NCI-H2196 treated with DMSO at 0.1 percent for 48 hours (cell line): ENCODE data around the gene CAMTA1.
"Not testable (repeated sequence)": the region's sequence is repeated elsewhere in the genome, so short reads cannot be mapped to it uniquely, and the experiment has no call there.

Source experiments
- DNase-seq: peaks from one replicate; lab custom pipeline; 2025; ENCODE audit not compliant: unreplicated experiment; lab: John Stamatoyannopoulos, UW

Gene CAMTA1, protein sequence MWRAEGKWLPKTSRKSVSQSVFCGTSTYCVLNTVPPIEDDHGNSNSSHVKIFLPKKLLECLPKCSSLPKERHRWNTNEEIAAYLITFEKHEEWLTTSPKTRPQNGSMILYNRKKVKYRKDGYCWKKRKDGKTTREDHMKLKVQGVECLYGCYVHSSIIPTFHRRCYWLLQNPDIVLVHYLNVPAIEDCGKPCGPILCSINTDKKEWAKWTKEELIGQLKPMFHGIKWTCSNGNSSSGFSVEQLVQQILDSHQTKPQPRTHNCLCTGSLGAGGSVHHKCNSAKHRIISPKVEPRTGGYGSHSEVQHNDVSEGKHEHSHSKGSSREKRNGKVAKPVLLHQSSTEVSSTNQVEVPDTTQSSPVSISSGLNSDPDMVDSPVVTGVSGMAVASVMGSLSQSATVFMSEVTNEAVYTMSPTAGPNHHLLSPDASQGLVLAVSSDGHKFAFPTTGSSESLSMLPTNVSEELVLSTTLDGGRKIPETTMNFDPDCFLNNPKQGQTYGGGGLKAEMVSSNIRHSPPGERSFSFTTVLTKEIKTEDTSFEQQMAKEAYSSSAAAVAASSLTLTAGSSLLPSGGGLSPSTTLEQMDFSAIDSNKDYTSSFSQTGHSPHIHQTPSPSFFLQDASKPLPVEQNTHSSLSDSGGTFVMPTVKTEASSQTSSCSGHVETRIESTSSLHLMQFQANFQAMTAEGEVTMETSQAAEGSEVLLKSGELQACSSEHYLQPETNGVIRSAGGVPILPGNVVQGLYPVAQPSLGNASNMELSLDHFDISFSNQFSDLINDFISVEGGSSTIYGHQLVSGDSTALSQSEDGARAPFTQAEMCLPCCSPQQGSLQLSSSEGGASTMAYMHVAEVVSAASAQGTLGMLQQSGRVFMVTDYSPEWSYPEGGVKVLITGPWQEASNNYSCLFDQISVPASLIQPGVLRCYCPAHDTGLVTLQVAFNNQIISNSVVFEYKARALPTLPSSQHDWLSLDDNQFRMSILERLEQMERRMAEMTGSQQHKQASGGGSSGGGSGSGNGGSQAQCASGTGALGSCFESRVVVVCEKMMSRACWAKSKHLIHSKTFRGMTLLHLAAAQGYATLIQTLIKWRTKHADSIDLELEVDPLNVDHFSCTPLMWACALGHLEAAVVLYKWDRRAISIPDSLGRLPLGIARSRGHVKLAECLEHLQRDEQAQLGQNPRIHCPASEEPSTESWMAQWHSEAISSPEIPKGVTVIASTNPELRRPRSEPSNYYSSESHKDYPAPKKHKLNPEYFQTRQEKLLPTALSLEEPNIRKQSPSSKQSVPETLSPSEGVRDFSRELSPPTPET (N-terminal part only)

DNA sequence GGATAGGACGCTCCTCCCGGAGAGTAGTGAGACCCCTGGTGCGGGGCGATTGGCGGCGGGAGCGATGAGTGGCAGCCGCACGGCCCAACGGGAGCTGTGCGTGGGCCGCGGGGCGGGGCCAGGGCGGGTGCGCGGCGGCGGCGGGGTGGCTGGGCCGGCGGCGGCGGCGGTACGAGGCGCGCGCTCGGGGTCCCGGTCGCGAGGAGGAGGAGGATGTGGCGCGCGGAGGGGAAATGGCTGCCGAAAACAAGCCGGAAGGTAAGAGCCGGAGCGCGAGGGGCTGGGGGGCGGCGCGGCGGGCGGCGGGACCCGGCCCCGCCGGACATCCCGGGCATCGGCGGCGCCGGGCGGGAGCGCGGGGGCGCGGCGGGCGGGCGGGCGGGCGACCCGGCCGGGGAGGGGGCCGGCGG lies at the start of gene CAMTA1:
TSS of gene CAMTA1 (plus strand) at position 137 of the 410 bp plus-strand sequence. CDS start at position 214, 77 bp downstream.
- DNase-seq: no peak

DNA sequence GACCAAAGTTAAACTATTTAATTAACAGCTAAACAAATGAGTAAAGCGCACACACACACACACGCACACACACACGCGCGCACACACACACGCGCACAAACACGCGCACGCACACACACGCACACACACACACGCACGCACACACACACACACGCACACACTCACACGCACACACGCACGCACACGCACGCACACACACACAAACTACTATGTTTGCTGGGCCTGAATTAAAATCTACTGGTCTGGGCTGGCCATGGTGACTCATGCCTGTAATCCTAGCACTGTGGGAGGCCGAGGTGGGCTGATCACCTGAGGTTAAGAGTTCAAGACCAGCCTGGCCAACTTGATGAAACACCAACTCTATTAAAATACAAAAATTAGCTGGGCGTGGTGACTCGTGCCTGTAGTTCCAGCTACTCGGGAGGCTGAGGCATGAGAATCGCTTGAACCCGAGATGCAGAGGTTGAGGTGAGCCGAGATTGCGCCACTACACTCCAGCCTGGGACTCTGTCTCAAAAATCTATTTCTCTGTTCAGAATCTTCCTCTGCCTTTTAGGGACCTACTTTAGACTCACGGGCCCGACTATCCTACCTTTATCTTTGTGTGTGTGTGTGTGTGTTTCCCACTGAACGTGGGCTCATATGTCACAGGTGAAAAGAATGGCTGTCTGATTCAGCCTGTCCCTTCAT lies 46.1 kb upstream of the CAMTA1 start:
- DNase-seq: no peak

DNA sequence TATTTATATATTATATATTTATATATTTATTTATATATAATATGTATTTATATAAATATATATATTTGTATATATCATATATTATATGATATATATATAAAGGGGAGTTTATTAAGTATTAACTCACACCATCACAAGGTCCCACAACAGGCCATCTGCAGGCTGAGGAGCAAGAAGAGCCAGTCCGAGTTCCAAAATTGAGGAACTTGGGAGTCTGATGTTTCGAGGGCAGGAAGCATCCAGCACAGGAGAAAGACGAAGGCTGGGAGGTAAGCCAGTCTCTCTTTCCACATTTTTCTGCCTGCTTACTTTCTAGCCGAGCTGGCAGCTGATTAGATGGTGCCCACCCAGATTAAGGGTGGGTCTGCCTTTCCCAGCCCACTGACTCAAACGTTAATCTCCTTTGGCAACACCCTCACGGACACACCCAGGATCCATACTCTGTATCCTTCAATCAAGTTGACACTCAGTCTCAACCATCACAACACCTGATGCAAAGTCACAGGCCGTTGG lies 42.5 kb upstream of the CAMTA1 start:
- DNase-seq: not testable (repeated sequence)

DNA sequence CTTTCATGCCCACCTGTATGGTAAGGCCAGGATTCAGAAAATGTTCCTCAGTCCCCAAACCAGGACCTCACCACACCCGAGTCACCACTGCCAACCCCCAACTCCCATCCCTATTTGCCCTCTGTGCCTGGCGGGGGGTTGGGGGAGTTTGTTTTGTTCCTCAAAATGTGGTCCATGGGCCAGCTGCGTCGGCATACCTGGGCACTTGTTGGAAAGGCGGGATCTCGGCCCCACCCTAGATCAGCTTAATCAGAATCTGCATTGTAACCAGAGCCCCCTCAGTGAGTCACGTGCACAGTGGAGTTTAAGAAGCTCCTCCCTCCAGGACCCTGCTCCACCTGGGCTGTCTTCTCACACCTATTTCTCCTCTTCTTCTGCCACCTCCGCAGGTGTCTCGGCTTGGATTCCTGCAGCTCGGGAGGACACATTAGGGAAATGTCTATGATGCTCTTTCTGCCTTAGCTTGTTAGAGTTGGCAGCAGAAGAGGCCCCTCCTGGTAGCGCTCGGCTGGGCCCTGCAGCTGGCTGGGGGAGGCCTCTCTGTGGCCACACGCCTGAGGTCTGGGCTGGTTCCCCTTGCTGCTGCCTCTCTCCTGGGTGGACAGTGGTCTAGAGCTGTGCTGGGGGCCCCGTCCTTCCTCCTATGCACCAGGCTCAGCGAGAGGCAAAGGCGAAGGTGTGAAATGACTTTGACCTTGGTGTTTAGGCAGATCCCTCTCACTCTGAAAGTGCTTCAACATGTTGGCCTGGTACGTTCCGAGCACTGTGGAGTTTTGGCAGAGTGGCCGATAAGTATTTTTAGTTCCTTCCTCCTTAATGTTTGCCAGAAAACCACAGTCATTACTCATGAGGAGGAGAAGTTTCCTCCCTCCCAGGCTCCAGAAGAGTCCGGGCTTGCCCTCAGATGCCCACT lies 41.8 kb upstream of the CAMTA1 start:
- DNase-seq: no peak

DNA sequence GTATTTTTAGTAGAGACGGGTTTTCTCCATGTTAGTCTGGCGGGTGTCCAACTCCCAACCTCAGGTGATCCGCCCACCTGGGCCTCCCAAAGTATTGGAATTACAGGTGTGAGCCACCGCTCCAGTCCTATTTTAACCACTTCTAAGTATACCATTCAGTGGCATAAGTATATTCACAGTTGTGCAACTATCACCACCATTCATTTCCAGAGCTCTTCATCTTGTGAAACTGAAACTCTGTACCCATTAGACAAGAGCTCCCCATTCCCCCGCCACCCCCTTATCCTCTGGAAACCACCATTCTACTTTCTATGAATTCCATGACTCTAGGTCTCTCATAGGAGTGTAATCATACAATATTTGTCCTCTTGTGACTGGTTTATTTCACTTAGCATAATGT lies 40.2 kb upstream of the CAMTA1 start:
- no peak for DNase-seq

DNA sequence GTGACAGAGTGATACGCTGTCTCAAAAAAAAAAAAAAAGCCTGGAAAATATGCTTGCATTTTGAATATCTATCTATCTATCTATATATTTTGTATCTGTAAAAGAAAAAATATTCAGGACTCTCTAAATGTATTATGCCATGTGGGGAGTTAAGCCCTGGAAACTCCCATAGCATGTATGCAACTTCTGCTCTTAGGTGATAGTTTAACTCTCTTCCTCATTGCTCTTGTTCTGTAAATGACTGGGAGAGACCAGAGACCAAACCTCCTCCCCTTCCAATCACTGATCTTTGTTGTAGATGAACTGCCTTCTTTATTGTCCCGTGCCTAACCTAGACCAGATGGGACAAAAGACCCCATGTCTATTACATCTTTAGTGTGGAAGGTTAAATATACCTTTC lies 37.6 kb upstream of the CAMTA1 start:
- no peak for DNase-seq

DNA sequence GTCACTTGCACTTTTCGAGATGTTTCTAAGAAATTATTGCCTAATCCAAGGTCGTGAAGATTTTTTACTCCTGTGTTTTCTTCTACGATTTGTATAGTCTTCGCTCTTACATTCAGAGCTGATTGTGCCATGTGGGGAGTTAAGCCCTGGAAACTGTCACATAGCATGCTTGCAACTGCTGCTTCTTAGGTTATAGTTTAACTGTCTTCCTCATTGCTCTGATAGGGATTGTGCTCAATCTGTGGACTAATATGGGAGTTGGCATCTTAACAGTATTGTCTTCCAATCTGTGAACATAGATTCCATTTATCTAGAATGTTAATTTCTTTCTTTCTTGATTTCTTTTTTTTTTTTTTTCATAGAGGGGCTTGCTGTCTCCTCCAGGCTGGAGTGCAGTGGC lies 34.8 kb upstream of the CAMTA1 start:
- DNase-seq: no peak

DNA sequence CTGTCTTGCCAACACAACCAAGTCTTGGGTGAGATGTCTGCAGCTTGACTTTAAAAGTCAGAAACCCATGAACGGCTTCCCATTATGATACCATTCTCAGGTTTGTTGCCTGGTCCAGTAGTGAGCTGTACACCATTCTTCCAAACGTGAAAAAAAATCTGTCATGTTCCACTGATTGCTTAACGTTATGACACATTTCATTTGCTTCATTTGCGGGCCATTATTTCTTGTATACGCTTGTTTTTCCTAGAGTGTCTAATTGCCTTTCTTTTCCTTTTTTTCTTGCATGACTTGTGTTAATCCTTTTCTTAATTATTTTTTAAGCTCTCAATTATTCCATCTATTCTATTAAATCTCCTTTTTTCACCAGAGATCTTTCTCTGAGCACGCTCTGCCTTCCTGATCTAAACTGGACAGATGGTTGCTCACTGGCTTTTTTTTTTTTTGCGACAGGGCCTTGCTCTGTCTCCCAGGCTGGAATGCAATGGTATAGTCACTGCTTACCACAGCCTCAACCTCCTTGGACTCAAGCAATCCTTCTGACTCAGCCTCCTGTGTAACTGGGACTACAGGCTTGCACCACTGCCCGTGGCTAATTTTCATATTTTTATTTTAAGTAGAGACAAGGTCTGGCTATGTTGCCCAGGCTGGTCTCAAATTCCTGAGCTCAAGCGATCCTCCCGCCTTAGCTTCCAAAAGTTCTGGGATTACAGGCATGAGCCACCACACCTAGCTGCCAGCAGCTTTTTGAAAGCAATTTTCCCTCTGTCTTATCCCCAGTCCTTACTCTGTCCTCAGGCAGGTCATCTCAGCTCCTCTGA lies 31.7 kb upstream of the CAMTA1 start:
- no peak for DNase-seq

DNA sequence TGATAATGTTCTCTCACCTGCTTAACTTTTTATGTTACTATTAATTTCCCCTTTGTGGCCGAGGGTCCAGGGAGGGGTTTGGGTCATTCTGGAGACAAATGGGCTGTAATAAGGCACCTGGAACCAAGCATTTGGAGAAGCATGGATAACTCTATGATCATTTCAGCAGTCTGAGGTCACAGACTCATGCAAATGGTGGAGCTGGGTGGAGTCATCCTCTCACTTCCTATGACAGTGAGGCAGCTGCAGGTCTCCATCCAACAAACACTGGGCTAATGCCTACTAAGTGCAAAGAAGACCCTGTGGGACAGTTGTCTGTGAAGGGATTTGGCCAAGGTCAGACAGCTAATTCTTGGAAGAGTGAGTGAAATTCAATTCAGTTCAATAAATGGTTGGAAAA lies 28.8 kb upstream of the CAMTA1 start:
- DNase-seq: no peak

DNA sequence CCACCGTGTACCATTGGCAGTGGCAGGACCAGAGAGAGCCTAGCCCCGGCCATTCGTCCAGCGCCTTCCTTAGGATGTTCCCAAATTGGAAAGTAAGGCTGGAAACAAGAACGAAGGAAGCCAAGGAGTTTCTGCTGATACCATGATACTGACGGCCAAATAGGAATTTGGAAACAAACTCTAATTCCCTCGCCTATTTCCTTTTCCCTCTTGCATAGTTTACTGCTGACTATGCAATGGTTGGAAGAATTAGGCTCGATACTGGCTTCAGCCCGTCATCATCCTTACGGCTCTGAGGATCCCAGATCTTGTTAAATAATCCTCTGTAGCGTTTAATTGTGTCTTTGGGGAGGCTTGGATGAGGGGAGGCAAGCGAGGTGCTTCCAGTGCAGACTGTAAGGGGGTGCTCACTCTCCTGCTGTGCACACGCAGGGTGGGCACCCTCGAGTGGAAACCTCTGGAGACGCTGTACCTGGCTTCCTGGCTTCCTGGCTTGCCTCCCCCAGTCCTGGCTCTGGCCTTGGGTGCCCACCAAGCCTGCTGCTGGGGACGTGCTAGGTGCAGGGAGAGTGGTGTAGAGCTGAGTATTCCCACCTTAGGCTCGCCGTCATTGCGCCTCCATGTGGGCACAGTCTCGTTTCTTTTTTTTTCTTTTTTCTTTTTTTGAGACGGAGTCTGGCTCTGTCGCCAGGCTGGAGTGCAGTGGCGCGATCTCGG lies 27.4 kb upstream of the CAMTA1 start:
- DNase-seq: no peak

DNA sequence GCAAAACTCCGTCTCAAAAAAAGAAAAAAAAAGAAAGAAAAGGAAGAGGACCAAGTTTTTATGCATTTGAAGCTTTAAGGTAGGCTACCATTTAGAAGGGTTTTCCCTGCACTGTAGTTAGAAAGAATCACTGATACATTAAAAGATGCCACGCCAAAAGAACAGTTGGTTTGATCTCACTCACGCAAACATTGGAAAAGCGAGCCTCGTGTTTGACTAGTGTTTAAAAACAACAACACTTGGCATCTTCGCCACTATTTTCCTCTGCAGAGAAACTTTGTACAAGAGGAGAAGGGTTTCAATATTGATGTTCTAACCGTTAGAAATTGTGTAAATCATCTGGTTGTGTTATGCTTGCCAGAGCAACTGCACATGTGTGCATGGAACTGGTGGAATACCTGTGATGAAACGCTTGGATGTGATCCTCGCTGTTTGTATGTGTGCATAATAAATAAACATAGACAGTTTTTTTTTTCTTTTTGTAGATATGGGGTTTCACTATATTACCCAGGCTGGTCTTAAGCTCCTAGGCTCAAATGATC lies 24.0 kb upstream of the CAMTA1 start:
- DNase-seq: no peak

DNA sequence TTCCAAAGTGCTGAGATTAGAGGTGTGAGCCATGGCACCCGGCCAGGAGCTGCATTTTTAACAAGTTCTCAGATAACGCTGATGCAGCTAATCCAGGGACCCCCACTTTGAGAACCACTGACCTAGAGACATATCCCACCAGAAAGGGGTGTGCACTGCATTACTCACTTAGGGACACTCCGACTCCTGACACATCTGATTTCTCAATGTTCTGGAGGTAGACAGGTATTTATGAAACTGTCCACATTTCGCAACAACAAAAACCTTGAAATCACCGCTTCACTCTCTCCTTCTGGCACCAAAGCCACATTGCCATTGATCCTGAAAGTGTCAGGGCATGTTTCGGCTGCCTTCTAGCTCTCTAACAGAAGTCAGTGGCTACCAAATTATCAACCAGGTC lies 23.2 kb upstream of the CAMTA1 start:
- no peak for DNase-seq

DNA sequence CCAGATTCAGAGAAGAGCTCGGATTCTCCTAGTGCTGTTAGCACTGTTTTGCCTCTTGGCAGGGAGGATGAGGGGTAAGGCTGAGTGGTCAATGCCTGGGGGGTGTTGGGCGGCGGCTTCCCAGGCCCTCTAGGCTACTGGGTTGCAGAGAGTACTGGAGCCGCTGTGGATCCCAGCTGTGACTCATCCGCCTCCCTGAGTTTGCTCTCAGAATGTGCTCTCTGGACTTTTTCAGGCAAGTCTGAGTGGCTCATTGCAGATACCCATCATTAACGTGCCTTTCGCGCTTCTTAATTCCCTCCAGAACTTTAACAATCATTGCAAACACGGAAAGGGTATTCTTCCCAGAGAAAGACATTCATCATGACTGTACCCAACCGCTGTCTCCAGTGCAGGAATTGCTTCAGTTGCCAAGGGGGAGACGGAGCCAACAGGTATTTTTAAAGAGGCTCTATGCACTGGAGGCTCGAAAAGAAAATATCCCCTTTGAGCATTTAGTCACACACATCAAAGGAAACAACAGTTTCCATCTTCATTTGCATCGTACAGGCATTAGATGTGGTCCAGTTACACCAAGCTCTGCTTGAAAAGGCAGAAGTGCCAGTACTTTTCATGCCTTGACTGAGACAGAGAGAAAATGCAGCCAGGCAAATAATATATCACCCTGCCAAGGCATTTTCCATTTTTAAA lies 14.4 kb upstream of the CAMTA1 start:
- no peak for DNase-seq

DNA sequence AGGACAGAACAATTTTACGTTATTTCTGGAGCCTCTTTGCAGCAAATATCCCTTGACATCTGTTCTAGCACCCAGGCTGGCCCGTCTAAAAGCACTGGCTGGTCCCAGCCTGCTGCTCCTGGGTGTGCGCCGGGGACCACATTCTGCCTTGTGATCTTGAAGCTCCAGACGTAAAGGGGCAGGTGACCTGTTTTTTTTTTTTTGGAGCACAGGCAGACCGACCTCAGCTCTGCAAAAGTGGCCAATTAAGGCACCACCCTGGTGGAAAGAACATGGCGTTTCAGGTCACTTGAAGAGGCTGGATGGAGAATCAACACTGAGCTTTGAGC lies 13.8 kb upstream of the CAMTA1 start:
- no peak for DNase-seq

DNA sequence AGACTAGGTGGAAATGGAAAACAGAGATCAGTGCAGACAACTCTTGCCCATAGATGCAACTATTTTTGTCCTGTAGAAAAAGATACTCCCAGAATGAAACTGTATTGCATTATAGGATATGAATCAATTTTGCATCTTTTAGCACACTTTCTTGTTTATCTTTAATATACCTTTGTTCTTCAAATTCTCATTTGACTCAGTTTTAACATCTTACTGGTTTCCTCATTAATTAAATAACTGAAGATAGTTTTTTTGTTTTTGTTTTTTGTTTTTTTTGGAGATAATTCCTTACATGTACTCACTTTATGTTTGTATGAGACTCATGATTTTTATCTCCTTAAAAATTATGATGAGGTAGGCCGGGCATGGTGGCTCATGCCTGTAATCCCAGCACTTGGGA lies 10.9 kb upstream of the CAMTA1 start:
- no peak for DNase-seq

DNA sequence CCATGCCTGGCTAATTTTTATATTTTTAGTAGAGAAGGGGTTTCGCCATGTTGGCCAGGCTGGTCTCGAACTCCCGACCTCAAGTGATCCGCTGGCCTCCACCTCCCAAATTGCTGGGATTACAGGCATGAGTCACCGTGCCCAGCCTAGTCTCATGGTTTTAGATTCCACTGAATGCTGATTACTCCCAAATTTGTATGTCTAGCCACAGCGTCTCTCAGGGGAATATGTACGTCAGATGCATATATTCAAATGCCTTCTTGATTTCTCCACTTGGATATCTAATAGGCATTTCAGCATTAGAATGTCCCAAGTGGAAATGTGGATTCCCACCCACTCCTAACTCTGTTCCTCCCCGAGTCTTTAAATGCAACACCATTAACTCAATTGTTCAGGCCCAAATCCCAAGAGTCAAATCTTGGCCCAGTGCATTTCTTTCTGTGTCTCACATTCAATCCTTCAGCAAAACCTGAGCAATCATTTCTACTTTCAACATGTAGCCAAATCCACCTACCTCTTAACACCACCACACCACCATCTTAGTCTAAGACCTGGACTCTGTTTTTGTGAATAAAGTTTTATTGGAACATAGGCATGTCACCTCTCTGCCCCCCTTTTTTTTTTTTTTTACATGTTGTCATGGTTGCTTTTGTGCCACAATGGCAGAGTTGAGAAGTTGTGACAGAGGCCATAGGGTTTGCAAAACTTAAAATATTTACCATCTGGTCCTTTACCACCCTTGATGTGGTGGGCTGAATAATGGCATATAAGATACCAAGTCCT lies 9.8 kb upstream of the CAMTA1 start:
- DNase-seq: no peak
